ENCODE data around the gene PVR.

The PVR gene

DNA sequence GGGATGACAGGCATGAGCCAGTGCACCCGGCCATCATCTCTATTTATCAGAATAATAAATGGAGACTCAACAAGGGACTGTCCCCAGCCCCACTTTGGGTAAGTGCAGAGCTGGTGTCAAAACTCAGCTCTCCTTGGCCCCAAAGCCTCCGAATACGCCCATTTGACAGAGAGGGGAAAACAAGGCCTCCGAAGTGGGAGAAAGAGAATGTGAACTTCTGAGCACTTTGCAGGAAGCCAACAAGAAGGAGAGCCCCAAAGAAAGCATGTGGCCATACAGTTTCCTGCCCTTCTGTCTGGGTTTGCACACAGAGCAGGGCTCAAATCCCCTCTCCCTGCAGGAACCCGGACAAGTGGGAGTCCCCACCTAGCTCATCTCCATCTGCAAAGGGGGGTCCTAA, 56.8 kb downstream of the PVR start:
- TF ChIP-seq, protein P1, sequence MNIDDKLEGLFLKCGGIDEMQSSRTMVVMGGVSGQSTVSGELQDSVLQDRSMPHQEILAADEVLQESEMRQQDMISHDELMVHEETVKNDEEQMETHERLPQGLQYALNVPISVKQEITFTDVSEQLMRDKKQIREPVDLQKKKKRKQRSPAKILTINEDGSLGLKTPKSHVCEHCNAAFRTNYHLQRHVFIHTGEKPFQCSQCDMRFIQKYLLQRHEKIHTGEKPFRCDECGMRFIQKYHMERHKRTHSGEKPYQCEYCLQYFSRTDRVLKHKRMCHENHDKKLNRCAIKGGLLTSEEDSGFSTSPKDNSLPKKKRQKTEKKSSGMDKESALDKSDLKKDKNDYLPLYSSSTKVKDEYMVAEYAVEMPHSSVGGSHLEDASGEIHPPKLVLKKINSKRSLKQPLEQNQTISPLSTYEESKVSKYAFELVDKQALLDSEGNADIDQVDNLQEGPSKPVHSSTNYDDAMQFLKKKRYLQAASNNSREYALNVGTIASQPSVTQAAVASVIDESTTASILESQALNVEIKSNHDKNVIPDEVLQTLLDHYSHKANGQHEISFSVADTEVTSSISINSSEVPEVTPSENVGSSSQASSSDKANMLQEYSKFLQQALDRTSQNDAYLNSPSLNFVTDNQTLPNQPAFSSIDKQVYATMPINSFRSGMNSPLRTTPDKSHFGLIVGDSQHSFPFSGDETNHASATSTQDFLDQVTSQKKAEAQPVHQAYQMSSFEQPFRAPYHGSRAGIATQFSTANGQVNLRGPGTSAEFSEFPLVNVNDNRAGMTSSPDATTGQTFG (tag by site-specific recombination; IDR thresholded peaks at IDR 0.05; ENCODE audit: borderline replicate concordance), result no peak
- TF ChIP-seq OVOL3 (tag by site-specific recombination; IDR thresholded peaks at IDR 0.05) (no peak), KLF8 (tag by site-specific recombination; IDR thresholded peaks at IDR 0.05) (no peak), ZSCAN16 (tag by site-specific recombination; IDR thresholded peaks at IDR 0.05) (no peak), ZNF610 (tag by site-specific recombination; IDR thresholded peaks at IDR 0.05; ENCODE audit: borderline replicate concordance) (no peak), ZNF324 (tag by site-specific recombination; IDR thresholded peaks at IDR 0.05) (no peak), ZNF426 (tag by site-specific recombination; IDR thresholded peaks at IDR 0.05) (no peak), ZNF558 (tag by site-specific recombination; IDR thresholded peaks at IDR 0.05) (no peak), ZNF121 (tag by site-specific recombination; IDR thresholded peaks at IDR 0.05) (no peak), TCF7L2 (IDR thresholded peaks at IDR 0.05; ENCODE audit: borderline replicate concordance, low read depth, low read length) (no peak), ZFP69B (tag by site-specific recombination; IDR thresholded peaks at IDR 0.05) (no peak), ZNF571 (tag by site-specific recombination; IDR thresholded peaks at IDR 0.05) (no peak), ZSCAN30 (tag by site-specific recombination; IDR thresholded peaks at IDR 0.05) (no peak), ZNF621 (tag by site-specific recombination; IDR thresholded peaks at IDR 0.05) (no peak), ZNF433 (tag by site-specific recombination; IDR thresholded peaks at IDR 0.05; ENCODE audit: low read depth) (no peak), ZNF664 (tag by site-specific recombination; IDR thresholded peaks at IDR 0.05) (no peak)
- TF ChIP-seq, protein P2, sequence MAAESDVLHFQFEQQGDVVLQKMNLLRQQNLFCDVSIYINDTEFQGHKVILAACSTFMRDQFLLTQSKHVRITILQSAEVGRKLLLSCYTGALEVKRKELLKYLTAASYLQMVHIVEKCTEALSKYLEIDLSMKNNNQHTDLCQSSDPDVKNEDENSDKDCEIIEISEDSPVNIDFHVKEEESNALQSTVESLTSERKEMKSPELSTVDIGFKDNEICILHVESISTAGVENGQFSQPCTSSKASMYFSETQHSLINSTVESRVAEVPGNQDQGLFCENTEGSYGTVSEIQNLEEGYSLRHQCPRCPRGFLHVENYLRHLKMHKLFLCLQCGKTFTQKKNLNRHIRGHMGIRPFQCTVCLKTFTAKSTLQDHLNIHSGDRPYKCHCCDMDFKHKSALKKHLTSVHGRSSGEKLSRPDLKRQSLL (tag by site-specific recombination; IDR thresholded peaks at IDR 0.05), result no peak
- TF ChIP-seq, protein P3, sequence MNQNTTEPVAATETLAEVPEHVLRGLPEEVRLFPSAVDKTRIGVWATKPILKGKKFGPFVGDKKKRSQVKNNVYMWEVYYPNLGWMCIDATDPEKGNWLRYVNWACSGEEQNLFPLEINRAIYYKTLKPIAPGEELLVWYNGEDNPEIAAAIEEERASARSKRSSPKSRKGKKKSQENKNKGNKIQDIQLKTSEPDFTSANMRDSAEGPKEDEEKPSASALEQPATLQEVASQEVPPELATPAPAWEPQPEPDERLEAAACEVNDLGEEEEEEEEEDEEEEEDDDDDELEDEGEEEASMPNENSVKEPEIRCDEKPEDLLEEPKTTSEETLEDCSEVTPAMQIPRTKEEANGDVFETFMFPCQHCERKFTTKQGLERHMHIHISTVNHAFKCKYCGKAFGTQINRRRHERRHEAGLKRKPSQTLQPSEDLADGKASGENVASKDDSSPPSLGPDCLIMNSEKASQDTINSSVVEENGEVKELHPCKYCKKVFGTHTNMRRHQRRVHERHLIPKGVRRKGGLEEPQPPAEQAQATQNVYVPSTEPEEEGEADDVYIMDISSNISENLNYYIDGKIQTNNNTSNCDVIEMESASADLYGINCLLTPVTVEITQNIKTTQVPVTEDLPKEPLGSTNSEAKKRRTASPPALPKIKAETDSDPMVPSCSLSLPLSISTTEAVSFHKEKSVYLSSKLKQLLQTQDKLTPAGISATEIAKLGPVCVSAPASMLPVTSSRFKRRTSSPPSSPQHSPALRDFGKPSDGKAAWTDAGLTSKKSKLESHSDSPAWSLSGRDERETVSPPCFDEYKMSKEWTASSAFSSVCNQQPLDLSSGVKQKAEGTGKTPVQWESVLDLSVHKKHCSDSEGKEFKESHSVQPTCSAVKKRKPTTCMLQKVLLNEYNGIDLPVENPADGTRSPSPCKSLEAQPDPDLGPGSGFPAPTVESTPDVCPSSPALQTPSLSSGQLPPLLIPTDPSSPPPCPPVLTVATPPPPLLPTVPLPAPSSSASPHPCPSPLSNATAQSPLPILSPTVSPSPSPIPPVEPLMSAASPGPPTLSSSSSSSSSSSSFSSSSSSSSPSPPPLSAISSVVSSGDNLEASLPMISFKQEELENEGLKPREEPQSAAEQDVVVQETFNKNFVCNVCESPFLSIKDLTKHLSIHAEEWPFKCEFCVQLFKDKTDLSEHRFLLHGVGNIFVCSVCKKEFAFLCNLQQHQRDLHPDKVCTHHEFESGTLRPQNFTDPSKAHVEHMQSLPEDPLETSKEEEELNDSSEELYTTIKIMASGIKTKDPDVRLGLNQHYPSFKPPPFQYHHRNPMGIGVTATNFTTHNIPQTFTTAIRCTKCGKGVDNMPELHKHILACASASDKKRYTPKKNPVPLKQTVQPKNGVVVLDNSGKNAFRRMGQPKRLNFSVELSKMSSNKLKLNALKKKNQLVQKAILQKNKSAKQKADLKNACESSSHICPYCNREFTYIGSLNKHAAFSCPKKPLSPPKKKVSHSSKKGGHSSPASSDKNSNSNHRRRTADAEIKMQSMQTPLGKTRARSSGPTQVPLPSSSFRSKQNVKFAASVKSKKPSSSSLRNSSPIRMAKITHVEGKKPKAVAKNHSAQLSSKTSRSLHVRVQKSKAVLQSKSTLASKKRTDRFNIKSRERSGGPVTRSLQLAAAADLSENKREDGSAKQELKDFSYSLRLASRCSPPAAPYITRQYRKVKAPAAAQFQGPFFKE (tag by site-specific recombination; IDR thresholded peaks at IDR 0.05; ENCODE audit: borderline replicate concordance), result no peak
- TF ChIP-seq, protein P4, sequence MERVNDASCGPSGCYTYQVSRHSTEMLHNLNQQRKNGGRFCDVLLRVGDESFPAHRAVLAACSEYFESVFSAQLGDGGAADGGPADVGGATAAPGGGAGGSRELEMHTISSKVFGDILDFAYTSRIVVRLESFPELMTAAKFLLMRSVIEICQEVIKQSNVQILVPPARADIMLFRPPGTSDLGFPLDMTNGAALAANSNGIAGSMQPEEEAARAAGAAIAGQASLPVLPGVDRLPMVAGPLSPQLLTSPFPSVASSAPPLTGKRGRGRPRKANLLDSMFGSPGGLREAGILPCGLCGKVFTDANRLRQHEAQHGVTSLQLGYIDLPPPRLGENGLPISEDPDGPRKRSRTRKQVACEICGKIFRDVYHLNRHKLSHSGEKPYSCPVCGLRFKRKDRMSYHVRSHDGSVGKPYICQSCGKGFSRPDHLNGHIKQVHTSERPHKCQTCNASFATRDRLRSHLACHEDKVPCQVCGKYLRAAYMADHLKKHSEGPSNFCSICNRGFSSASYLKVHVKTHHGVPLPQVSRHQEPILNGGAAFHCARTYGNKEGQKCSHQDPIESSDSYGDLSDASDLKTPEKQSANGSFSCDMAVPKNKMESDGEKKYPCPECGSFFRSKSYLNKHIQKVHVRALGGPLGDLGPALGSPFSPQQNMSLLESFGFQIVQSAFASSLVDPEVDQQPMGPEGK (tag by site-specific recombination; IDR thresholded peaks at IDR 0.05), result no peak
- TF ChIP-seq, protein P5, sequence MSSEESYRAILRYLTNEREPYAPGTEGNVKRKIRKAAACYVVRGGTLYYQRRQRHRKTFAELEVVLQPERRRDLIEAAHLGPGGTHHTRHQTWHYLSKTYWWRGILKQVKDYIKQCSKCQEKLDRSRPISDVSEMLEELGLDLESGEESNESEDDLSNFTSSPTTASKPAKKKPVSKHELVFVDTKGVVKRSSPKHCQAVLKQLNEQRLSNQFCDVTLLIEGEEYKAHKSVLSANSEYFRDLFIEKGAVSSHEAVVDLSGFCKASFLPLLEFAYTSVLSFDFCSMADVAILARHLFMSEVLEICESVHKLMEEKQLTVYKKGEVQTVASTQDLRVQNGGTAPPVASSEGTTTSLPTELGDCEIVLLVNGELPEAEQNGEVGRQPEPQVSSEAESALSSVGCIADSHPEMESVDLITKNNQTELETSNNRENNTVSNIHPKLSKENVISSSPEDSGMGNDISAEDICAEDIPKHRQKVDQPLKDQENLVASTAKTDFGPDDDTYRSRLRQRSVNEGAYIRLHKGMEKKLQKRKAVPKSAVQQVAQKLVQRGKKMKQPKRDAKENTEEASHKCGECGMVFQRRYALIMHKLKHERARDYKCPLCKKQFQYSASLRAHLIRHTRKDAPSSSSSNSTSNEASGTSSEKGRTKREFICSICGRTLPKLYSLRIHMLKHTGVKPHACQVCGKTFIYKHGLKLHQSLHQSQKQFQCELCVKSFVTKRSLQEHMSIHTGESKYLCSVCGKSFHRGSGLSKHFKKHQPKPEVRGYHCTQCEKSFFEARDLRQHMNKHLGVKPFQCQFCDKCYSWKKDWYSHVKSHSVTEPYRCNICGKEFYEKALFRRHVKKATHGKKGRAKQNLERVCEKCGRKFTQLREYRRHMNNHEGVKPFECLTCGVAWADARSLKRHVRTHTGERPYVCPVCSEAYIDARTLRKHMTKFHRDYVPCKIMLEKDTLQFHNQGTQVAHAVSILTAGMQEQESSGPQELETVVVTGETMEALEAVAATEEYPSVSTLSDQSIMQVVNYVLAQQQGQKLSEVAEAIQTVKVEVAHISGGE (tag by site-specific recombination; conservative IDR thresholded peaks at IDR 0.05; ENCODE audit: low read depth), result no peak
- H3K36me3 ChIP-seq (ENCODE audit: control insufficient read depth in 2 of 2, insufficient read depth in 1 of 2, low read length in 2 of 2), result no peaks in the 10 kb centered on the region
- no peak overlapping the region for H3K27ac ChIP-seq (ENCODE audit: extremely low read depth, low read depth, low read length)
- no peak overlapping the region for H3K4me3 ChIP-seq (ENCODE audit: low read depth, low read length)
- no peaks in the 10 kb centered on the region for H3K4me1 ChIP-seq (ENCODE audit: control insufficient read depth, insufficient read depth, low read length)
- no peaks in the 10 kb centered on the region for H3K9me3 ChIP-seq (ENCODE audit: control insufficient read depth, insufficient read depth, low read depth, low read length)
- ChIA-PET POLR2A (no interaction called here), CTCF (interaction anchor here (1.1 to 1.7 kb wide), 3 partner anchors 11 to 130 kb away, joined by 3 to 7 read pairs (median 6); no protein-coding TSS in a partner anchor)

Data from HEK293 (cell line).